LNCAP (cell line): ENCODE measurements around the gene ZNF264.

Source experiments
- TF ChIP-seq, protein P1 (sequence below): fragments of 450-650 bp; IDR thresholded peaks from 2 replicates; pipeline ENCODE4 v1.5.1; 2017; ENCODE audit warnings: mild to moderate bottlenecking

The ZNF264 gene

DNA sequence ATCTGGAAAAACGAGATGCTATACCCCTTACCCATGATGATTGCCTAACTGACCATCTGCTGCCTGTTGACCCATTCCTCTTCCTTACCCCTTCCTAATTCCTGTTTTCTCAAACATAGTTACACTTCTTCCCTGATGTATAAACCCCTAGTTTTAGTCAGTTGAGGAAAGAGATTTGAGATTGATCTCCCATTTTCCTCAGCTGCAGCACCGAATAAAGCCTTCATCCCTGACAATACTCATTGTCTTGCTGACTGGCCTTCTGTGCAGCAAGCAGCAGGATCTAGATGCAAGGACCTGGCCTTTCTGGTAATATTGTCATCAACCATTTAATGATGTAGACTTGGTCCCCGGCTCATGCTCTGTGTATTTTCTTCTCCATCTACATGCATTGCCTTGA, 999 bp upstream of the ZNF264 start:
- TF ChIP-seq, protein P1, sequence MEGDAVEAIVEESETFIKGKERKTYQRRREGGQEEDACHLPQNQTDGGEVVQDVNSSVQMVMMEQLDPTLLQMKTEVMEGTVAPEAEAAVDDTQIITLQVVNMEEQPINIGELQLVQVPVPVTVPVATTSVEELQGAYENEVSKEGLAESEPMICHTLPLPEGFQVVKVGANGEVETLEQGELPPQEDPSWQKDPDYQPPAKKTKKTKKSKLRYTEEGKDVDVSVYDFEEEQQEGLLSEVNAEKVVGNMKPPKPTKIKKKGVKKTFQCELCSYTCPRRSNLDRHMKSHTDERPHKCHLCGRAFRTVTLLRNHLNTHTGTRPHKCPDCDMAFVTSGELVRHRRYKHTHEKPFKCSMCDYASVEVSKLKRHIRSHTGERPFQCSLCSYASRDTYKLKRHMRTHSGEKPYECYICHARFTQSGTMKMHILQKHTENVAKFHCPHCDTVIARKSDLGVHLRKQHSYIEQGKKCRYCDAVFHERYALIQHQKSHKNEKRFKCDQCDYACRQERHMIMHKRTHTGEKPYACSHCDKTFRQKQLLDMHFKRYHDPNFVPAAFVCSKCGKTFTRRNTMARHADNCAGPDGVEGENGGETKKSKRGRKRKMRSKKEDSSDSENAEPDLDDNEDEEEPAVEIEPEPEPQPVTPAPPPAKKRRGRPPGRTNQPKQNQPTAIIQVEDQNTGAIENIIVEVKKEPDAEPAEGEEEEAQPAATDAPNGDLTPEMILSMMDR, result no peak

DNA sequence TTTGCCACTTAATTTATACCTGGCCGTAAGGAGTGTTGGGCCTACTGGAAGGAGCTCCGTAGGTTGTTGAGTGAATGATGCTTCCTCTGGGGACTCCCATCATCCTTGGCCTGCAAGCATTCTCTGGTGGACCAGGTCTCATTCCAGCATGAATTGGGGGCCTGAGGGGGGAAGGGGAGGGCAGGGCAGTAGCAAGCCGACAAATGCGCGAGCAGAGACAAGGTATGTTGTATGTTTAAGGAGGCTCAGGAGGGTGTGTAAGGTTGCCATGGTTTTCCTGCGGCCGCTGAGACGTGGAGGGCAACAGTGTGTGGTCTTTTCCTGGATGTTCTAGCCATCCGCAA, 749 bp downstream of the ZNF264 start:
- TF ChIP-seq, protein P1, result no peak

DNA sequence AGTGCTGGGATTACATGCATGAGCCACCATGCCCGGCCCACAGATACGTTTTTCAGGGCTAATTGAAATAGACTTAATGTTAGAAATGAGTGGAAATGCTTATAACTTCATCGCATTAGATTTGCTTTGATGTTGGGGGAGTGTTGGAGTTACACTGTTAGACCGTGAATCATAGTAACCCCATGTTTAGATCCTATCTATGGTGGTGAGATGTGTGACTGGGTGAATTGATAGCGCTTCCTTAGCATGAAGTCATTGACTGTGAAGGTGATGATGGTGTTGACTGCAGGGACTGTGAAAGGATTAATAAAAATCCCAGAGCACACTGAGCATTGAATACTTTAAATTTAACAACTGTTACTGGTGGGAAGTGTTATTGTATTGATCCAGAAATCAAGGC, 1.7 kb downstream of the ZNF264 start:
- TF ChIP-seq, protein P1, result no peak

DNA sequence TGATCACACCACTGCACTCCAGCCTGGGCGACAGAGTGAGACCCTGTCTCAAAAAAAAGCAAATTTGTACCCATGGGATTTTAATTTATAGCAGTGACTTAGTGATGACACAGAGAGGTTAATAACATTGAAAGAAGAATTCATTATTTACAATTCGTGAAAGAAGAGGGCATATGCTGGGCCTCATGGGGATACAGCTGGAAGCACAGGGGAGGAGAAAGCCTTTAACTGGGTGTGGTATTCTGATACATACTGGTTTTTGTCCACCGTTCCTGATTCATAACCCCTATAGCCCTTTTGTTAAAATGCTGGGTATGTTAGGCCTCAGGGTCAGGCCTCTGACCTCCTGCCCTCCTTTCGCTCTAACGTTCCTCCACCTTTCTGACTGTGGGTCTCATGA, 10.9 kb downstream of the ZNF264 start:
- TF ChIP-seq, protein P1, result no peak

DNA sequence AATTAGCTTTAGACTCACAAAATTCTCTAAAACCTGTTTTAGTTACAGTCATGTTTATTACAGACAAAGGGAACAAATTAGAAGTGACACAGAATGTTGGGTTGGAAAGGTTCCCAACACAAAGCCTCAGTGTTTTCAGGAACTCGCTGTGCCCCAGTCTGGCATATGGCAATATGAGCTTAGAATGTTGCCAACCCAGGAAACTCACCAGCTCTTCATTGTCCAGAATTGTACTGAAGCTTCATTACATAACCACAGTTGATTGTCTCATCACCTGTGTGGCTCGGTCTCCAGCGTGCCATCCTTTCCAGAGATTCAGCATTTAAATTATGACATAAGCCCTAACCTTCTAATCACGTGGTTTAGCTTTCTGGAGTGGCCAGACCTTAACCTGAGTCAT, 19.1 kb downstream of the ZNF264 start:
- TF ChIP-seq, protein P1, result no peak

DNA sequence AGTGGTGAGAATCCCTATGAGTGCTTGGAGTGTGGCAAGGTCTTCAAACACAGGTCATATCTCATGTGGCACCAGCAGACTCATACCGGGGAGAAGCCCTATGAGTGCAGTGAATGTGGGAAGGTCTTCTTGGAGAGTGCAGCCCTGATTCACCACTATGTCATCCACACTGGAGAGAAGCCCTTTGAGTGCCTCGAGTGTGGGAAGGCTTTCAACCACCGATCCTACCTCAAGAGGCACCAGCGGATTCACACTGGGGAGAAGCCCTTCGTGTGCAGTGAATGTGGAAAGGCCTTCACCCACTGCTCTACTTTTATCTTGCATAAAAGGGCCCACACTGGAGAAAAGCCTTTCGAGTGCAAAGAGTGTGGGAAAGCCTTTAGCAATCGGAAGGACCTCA, 20.8 kb downstream of the ZNF264 start:
- TF ChIP-seq, protein P1, result no peak

DNA sequence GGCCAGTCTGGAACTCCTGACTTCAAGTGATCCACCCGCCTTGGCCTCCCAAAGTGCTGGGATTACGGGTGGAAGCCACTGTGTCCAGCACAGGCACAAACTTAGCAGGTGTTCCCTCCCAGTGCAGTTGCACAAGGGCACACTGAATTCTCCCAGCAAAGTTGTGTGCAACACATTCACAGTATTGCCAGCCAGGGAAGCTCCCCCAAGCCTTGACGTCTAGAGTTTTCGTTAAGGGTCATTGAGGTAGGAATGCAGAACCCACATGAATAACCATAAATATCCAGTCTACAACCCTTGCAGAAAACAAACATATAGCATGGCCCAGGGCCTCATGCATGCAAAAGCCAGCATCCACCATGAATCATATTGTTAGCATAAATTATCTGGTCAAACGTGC, 36.2 kb downstream of the ZNF264 start:
- TF ChIP-seq, protein P1, result no peak

DNA sequence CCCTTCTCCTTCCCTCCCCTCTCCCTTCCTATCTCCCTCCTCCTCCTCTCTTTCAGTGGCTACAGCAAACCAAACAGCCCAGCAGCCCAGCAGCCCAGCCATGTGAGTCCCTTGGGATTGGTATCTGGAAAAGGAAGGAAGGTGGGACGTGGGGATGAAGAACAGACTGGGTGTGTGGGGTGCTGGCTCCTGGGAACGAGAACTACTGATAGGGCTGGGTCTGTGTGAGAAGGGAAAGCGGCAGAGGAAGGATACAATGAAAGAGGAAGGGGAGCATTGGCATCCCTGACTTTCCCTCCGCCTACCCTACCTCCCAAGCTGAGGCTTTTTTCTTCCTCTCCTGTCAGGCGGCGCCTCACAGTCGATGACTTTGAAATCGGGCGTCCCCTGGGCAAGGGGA, 40.4 kb downstream of the ZNF264 start:
- TF ChIP-seq, protein P1, result no peak
